GM19035 (cell line): ENCODE measurements around the gene OPCML.

Experiments
- ATAC-seq: cut with Tn5 transposase; IDR thresholded peaks from one replicate; pipeline ENCODE4 v1.9.1; 2021; ENCODE audit not compliant: unreplicated experiment

The OPCML gene

GRCh38 chr11:133414506-133414905 lies 117.8 kb downstream of the OPCML start:
- no peak for ATAC-seq

- ATAC-seq: no peak
These were observed 118.6 kb downstream of the OPCML start for GRCh38 chr11:133413703-133414102.

GRCh38 chr11:133409799-133410198 lies 122.5 kb downstream of the OPCML start:
- ATAC-seq: no peak

DNA sequence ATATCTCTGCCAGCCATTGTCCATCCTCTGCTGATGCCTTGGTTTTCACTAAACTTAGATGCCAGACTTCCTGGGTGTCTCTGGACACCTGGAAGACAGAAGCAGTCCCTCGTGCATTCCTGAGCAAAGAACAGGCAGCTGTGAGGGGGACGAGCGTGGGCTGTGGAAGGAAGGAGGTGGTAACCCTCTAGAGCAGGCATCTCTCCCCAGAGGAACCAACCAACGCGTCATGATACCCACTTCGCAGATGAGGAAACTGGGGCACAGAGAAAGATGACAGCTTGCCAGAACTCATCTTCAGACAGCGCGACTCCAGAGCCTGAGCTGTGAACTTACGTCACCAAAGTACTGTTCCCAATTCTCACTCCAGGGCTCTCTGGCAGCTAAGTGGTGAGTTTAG lies 123.4 kb downstream of the OPCML start:
- ATAC-seq: no peak

DNA sequence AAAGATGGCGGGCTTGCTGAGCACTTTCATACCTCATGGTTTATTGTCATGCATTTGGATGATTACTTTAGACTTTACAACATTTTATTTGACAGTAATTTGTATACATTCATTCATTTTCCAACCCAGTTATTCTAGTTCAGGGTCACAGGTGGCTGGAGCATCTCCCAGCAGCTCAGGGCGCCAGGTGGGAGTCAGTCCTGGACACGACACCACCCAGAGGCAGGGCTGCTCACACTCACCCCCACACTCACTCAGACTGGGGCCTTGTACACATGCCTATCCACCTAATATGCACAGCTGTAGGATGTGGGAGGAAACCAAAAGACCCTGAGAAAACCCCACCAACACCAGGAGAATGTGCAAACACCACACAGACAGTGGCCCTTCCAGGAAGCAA lies 123.9 kb downstream of the OPCML start:
- no peak for ATAC-seq

DNA sequence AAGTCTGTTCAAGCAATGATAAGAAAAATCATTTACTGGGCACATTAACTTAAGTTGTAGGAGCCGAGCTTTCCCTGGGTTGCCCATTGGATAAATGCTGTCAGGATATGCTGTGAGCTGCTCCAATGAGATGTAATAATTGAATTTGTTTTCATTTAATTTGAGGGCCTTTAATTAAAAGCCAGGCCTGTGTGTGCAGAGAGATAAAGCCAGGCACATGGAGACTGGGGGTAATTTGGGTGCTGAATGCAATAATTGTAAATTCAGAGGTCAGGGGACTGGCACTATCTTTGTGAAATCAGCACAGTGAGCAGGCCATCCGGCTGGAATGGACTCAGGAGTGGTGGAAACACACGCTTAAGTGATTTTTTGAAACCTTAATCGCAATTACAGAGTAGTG lies 125.8 kb downstream of the OPCML start:
- ATAC-seq: no peak

DNA sequence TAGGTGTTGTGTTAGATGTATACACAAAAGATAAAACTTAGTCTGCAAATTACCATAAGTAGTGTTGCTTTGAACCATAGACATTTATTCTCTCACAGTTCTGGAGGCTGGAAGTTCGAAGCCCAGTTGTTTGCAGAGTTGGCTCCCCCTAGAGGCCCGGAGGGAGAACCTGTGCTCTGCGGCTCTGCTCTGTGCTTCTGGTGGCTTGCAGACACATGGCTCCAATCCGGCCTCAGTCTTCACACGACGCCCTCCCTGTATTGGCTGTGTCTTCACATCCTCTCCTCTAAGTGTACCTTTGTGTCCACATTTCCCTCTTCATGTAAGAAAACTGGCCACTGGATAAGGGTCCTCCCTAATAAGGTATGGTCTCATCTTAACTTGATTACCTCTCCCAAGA lies 128.4 kb downstream of the OPCML start:
- no peak for ATAC-seq

DNA sequence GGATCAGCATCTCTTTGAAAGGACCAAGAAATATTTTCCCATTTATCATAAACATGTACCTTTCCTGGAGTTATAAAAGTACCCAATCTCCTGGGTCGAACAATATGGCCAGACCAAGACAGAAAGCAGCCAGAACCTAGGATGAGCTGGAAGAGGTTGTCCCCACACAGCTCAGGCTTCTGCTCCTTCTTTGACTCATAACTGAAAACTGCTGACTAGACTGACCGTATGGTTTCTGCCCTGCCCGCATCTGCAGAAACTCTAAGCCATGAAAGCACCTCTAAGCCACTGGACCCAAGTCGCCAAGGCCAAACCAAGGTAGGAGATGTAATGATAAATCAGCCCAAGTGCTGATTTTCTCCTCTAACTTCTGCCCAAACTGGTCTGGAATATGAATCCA lies 129.8 kb downstream of the OPCML start:
- ATAC-seq: no peak

GRCh38 chr11:133399855-133400625 lies 132.3 kb downstream of the OPCML start:
- ATAC-seq: no peak

DNA sequence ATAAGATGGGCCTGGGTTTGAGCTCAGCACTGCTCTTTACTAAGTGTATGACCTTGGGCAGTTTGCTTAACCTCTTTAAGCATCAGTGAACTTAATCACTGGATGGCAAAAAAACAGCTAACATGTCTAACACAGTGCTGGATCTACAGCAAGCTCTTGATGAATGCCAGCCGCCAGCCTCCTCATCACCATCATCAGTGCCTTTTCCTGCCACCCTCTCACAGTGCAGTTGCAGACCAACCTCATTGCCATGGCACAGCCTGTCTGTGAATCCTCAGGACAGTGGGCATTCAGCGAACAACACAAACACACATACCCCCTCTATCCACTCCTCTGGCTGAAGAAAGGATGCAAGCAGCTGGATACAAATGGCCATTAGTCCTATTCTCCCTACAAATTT lies 133.0 kb downstream of the OPCML start:
- no peak for ATAC-seq

- ATAC-seq: no peak
These were observed 141.5 kb downstream of the OPCML start for GRCh38 chr11:133390803-133391202.

- ATAC-seq: peak; percentile 56
These were observed 143.2 kb downstream of the OPCML start for GRCh38 chr11:133388975-133389568.

DNA sequence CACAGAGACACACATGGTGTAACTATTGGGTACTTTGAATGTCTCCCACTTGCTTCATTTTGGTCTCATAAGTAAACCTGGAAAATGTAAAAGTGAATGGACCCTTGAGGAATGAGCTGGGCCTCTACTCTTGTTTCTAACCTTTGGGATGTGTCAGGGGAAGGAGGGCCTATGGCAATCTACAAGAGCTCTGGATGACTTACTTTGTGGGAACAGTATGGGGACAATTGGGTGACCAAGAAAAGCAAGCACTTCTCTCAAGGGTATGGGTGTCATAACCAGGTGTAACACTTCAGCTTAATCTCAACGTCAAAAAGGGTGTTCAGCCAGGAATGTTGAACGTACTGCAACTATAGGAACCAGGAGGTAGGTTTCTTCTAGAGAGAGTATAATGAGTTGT lies 144.0 kb downstream of the OPCML start:
- no peak for ATAC-seq

GRCh38 chr11:133386852-133387251 lies 145.4 kb downstream of the OPCML start:
- ATAC-seq: no peak

GRCh38 chr11:133386262-133386661 lies 146.0 kb downstream of the OPCML start:
- ATAC-seq: no peak

GRCh38 chr11:133385781-133386180 lies 146.5 kb downstream of the OPCML start:
- no peak for ATAC-seq

GRCh38 chr11:133384731-133385130 lies 147.6 kb downstream of the OPCML start:
- ATAC-seq: no peak

DNA sequence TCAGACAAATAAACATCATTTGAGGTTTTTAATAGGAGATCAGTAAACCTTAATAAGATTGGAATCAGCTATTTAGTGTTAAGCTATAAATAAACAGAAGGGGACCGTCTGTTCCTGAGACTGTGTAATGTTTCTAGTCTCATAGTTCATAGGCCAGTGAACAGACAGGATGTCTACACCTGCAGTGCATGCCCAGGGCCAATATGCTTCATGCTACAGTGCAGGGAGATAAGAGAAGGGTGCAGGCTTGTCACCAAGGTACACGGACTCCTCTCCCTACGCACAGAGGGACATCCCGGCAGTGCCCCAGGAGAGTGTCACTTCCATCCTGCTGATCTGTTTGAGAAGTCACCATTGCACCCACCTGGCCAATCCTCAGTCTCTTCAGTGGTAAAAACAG lies 148.6 kb downstream of the OPCML start:
- no peak for ATAC-seq

GRCh38 chr11:133383201-133383600 lies 149.1 kb downstream of the OPCML start:
- ATAC-seq: no peak

DNA sequence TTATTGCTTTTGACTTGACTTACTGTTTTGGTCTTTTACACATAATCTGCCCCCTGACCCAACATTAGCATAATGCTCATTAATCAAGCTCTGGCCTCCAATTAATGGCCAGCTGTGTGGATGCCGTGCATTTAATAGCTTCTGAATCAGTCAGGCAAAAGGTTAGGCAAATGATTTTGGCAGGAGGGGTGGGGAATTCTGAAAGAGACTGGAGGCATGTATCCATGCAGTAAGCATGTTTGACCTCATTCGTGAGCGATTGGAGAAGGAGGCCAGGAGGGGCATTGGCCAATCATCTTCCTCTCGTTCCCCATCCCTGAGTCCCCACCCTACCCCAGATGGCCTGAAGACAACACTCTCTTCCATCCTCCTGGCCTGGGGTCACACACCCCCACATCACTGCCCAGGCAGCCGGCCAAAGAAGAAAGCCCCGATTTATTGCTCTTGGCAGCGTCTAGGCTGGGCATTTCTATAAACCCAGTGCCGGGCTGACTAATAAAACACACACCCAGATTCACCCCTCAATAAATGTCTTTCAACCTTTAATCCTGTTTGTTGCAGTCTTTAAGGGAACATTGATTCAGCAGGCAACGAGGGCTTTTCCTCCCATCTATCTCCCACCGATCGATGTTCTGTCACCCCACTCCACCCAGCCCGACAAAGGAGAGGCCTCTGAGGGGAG lies 150.0 kb downstream of the OPCML start:
- ATAC-seq: no peak

GRCh38 chr11:133381761-133382130 lies 150.6 kb downstream of the OPCML start:
- ATAC-seq: no peak

DNA sequence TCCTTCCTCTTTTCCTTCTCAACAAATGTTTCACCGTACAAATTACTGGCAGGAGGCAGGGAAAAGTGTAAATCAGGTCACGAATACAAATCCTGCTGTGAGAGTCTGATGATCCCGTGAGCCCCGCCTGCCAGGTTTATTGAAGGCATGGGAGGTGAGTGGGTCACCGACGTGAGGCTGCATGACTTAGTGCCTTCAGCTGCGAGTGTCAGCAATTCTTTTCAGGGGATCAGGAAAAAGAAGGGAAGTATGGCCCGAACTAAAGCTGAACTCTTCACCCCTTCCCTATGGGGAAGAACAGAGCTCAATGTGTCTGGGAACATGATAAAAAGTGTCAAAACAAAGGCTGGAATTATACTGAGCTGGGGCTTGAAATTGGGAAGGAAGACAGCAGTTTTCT lies 166.2 kb downstream of the OPCML start:
- no peak for ATAC-seq
